Neural progenitor cell (in vitro differentiated cells): Measurements from ENCODE around the gene PAQR4. TPM values are rescaled to one million over a fixed set of nuclear protein-coding genes. Genes with fewer than 3 reads are reported as not detected.
"Not testable (repeated sequence)": the region's sequence is repeated elsewhere in the genome, so short reads cannot be mapped to it uniquely, and the experiment has no call there.

Experiments used
- DNase-seq: peaks from one replicate; pipeline ENCODE4 v3.0.0-alpha.2; 2016; ENCODE audit warnings: low spot score
- H2AFZ ChIP-seq: fragments of 200-600 bp; sonication (generic); replicated peaks from 2 replicates; pipeline ENCODE4 v1.6.1; 2016; ENCODE audit warnings: antibody characterized with exemption
- H3F3A ChIP-seq: fragments of 200-600 bp; sonication (generic); 2 replicates; pipeline ENCODE4 v1.6.1; 2016; ENCODE audit warnings: antibody characterized with exemption, low read depth
- H3K27ac ChIP-seq: fragments of 200-600 bp; sonication (generic); 2 replicates; pipeline ENCODE4 v1.5.1; 2016; ENCODE audit warnings: mild to moderate bottlenecking
- H3K27me3 ChIP-seq: fragments of 200-600 bp; sonication (generic); 2 replicates; pipeline ENCODE4 v1.6.1; 2016; ENCODE audit warnings: mild to moderate bottlenecking, moderate library complexity
- H3K36me3 ChIP-seq: fragments of 200-600 bp; sonication (generic); 2 replicates; pipeline ENCODE4 v1.5.1; 2016
- H3K4me1 ChIP-seq: fragments of 200-600 bp; sonication (generic); 2 replicates; pipeline ENCODE4 v1.6.1; 2016; ENCODE audit warnings: mixed run types
- H3K4me2 ChIP-seq: fragments of 200-600 bp; sonication (generic); 2 replicates; pipeline ENCODE4 v1.6.1; 2016
- H3K4me3 ChIP-seq: fragments of 200-600 bp; sonication (generic); 2 replicates; pipeline ENCODE4 v1.5.1; 2016
- H3K79me2 ChIP-seq: fragments of 200-600 bp; sonication (generic); 2 replicates; pipeline ENCODE4 v1.6.1; 2016; ENCODE audit warnings: low read depth
- H3K9ac ChIP-seq: fragments of 200-600 bp; sonication (generic); 2 replicates; pipeline ENCODE4 v1.6.1; 2016
- H3K9me3 ChIP-seq: fragments of 200-600 bp; sonication (generic); 2 replicates; pipeline ENCODE4 v1.5.1; 2016; ENCODE audit warnings: low read depth
- H4K20me1 ChIP-seq: fragments of 200-600 bp; sonication (generic); 2 replicates; pipeline ENCODE4 v1.6.1; 2016; ENCODE audit warnings: low read depth
- H3K27ac Mint-ChIP-seq: 3 replicates; pipeline ENCODE4 v1.8.0; 2021; ENCODE audit warnings: mixed read lengths
- H3K27me3 Mint-ChIP-seq: 2 replicates; pipeline ENCODE4 v1.8.0; 2022; ENCODE audit warnings: low read depth, mild to moderate bottlenecking, inconsistent platforms, moderate library complexity, mixed read lengths; ENCODE audit not compliant: insufficient read depth
- H3K36me3 Mint-ChIP-seq: 3 replicates; pipeline ENCODE4 v1.8.0; 2021; ENCODE audit warnings: mixed read lengths
- H3K4me1 Mint-ChIP-seq: 3 replicates; pipeline ENCODE4 v1.8.0; 2021; ENCODE audit warnings: mixed read lengths
- H3K4me3 Mint-ChIP-seq: 3 replicates; pipeline ENCODE4 v1.8.0; 2021; ENCODE audit warnings: mild to moderate bottlenecking, moderate library complexity, mixed read lengths
- H3K9me3 Mint-ChIP-seq: 3 replicates; pipeline ENCODE4 v1.8.0; 2020; ENCODE audit warnings: mixed read lengths
- CTCF ChIP-seq: fragments of 200-600 bp; sonication (generic); IDR thresholded peaks from 2 replicates; pipeline ENCODE4 v1.5.1; 2017; ENCODE audit warnings: antibody characterized with exemption, mild to moderate bottlenecking
- EZH2 ChIP-seq: fragments of 200-600 bp; sonication (generic); IDR thresholded peaks from 2 replicates; pipeline ENCODE4 v1.6.1; 2017; ENCODE audit warnings: antibody characterized with exemption, mild to moderate bottlenecking, moderate library complexity
- EZH2phosphoT487 ChIP-seq: fragments of 200-600 bp; sonication (generic); IDR thresholded peaks from 2 replicates; pipeline ENCODE4 v1.6.1; 2017; ENCODE audit warnings: antibody characterized with exemption
- total RNA-seq: library from RNA; depleted of rRNA; stranded (reverse); fragments of >200 nt; gene quantifications from 2 replicates; pipeline ENCODE4 v1.2.3, GENCODE V29; 2015; ENCODE audit warnings: low replicate concordance

Gene PAQR4
- total RNA-seq, 1 donor from 2014 or later, result 3.3 TPM

DNA sequence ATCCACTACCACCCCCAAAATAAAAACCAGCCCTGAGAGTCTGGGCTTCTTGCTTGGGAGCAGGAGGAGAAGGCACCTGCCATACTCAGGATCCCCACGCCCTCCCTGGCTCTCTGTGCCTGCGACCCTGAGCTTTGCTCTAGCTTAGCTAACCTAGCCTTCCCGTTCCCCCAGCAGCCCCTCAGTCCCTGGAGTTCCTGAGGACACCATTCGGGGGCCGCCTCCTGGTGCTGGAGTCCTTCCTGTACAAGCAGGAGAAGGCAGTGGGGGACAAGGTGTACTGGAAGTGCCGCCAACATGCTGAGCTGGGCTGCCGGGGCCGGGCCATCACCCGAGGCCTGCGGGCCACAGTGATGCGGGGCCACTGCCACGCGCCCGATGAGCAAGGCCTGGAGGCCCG is 38.9 kb upstream of the PAQR4 start:
- H3K4me3 ChIP-seq, result no peak overlapping the region
- peaks cover 19% of the 10 kb centered on the region for H3K4me1 ChIP-seq
- no peak for DNase-seq
- H3K4me2 ChIP-seq, result no peak overlapping the region
- Mint-ChIP-seq H3K4me3 (no peak overlapping the region), H3K27me3 (peaks cover 3% of the 10 kb centered on the region), H3K4me1 (peaks cover 23% of the 10 kb centered on the region), H3K9me3 (no peaks in the 10 kb centered on the region), H3K27ac (no peak overlapping the region), H3K36me3 (peaks cover 7% of the 10 kb centered on the region)
- H3K9me3 ChIP-seq, result no peaks in the 10 kb centered on the region
- TF ChIP-seq EZH2 (no peak), EZH2phosphoT487 (no peak), CTCF (no peak)
- H2AFZ ChIP-seq, result no peak overlapping the region
- H3K27ac ChIP-seq, result no peak overlapping the region
- H3K36me3 ChIP-seq, result no peaks in the 10 kb centered on the region
- no peaks in the 10 kb centered on the region for H3K79me2 ChIP-seq
- H4K20me1 ChIP-seq, result no peaks in the 10 kb centered on the region
- peaks cover 18% of the 10 kb centered on the region for H3F3A ChIP-seq
- H3K9ac ChIP-seq, result no peak overlapping the region
- peaks cover 10% of the 10 kb centered on the region for H3K27me3 ChIP-seq

DNA sequence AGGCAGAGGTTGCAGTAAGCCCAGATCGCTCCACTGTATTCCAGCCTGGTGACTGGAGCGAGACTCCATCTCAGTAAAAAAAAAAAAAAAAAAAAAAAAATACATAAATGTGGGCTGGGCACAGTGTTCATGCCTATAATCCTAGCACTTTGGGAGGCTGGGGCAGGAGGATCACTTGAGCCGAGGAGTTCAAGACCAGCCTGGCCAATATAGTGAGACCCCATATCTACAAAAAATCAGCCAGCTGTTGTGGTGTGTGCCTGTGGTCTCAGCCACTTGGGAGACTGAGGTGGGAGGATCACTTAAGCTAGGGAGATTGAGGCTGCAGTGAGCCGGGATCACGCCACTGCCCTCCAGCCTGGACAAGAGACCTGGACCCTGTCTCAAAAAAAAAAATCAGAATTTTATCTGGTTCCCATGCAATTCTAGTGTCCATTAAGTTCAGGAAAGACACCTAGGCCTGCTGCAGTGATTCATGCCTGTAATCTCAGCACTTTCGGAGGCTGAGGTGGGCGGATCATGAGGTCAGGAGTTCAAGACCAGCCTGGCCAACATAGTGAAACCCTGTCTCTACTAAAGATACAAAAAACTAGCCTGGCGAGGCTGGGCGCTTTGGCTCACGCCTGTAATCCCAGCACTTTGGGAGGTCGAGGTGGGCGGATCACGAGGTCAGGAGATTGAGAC is 37.8 kb upstream of the PAQR4 start:
- not testable (repeated sequence) for H3K36me3 ChIP-seq, H3K9ac ChIP-seq, H3K79me2 ChIP-seq, H3K27me3 ChIP-seq, H3K36me3 Mint-ChIP-seq, H2AFZ ChIP-seq, H3K27ac Mint-ChIP-seq, H3K27me3 Mint-ChIP-seq, H3K4me2 ChIP-seq, H3K4me3 ChIP-seq, H3K9me3 Mint-ChIP-seq, H4K20me1 ChIP-seq, DNase-seq, H3K9me3 ChIP-seq, H3K27ac ChIP-seq, H3K4me3 Mint-ChIP-seq
- H3K4me1 Mint-ChIP-seq, result peaks cover 19% of the 10 kb centered on the region
- Histone ChIP-seq H3K4me1 (peaks cover 12% of the 10 kb centered on the region), H3F3A (peaks cover 12% of the 10 kb centered on the region)

GRCh38 chr16:2933136-2933535 is 36.0 kb upstream of the PAQR4 start:
- Histone ChIP-seq H3K27ac (no peak overlapping the region), H3K79me2 (no peaks in the 10 kb centered on the region), H3K9me3 (no peaks in the 10 kb centered on the region), H3K4me1 (peaks cover 8% of the 10 kb centered on the region), H2AFZ (no peak overlapping the region), H3K27me3 (no peaks in the 10 kb centered on the region), H3K4me2 (no peak overlapping the region), H3K9ac (no peak overlapping the region), H3F3A (peaks cover 2% of the 10 kb centered on the region), H4K20me1 (no peaks in the 10 kb centered on the region), H3K4me3 (no peak overlapping the region), H3K36me3 (no peaks in the 10 kb centered on the region)
- Mint-ChIP-seq H3K9me3 (no peaks in the 10 kb centered on the region), H3K27ac (no peak overlapping the region), H3K4me3 (no peak overlapping the region), H3K27me3 (peaks cover 2% of the 10 kb centered on the region), H3K4me1 (peaks cover 7% of the 10 kb centered on the region), H3K36me3 (peaks cover 7% of the 10 kb centered on the region)
- no peak for DNase-seq
- TF ChIP-seq CTCF, result no peak
- no peak for TF ChIP-seq EZH2phosphoT487
- no peak for TF ChIP-seq EZH2

DNA sequence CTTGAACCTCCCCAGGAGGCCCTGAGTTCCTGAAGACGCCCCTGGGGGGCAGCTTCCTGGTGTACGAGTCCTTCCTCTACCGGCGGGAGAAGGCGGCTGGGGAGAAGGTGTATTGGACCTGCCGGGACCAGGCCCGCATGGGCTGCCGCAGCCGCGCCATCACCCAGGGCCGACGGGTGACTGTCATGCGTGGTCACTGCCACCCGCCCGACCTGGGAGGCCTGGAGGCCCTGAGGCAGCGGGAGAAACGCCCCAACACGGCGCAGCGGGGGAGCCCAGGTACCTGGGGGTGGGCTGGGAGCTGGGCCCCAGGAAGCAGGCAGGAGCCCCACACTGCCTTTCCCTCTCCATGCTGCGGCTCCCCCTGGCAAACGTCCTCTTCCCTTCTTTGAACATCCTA is 35.4 kb upstream of the PAQR4 start:
- H3K9ac ChIP-seq, result no peak overlapping the region
- Mint-ChIP-seq H3K36me3 (peaks cover 7% of the 10 kb centered on the region), H3K27me3 (peaks cover 2% of the 10 kb centered on the region), H3K27ac (no peak overlapping the region), H3K4me1 (peaks cover 2% of the 10 kb centered on the region), H3K9me3 (no peaks in the 10 kb centered on the region), H3K4me3 (no peak overlapping the region)
- H3K4me2 ChIP-seq, result no peak overlapping the region
- no peaks in the 10 kb centered on the region for H3F3A ChIP-seq
- peaks cover 2% of the 10 kb centered on the region for H3K4me1 ChIP-seq
- no peaks in the 10 kb centered on the region for H3K79me2 ChIP-seq
- no peak overlapping the region for H2AFZ ChIP-seq
- H3K36me3 ChIP-seq, result no peaks in the 10 kb centered on the region
- no peak overlapping the region for H3K27ac ChIP-seq
- no peak overlapping the region for H3K4me3 ChIP-seq
- no peaks in the 10 kb centered on the region for H4K20me1 ChIP-seq
- DNase-seq, result no peak
- TF ChIP-seq EZH2, result no peak
- no peak for TF ChIP-seq EZH2phosphoT487
- no peak for TF ChIP-seq CTCF
- H3K9me3 ChIP-seq, result no peaks in the 10 kb centered on the region
- no peaks in the 10 kb centered on the region for H3K27me3 ChIP-seq
